Endothelial cell of umbilical vein (primary cell): ENCODE data around the gene NWD2. TPM values are rescaled to one million over a fixed set of nuclear protein-coding genes. Genes with fewer than 3 reads are reported as not detected.

Experiments used
- BruUV-seq: library from RNA; stranded (reverse); fragments of 400-500 nt; replicated peaks from 2 replicates; lab custom pipeline; 2021; lab: Mats Ljungman, UMichigan
- CTCF ChIA-PET: fragments of 300-600, 350-600 bp; sonication (Branson Sonifier 250); formaldehyde crosslinking; loops from one replicate; lab custom pipeline; 2021; ENCODE audit warnings: antibody characterized with exemption, inconsistent platforms; lab: Charles Lee
- POLR2A ChIA-PET: fragments of 300-600, 350-600 bp; sonication (Branson Sonifier 250); formaldehyde crosslinking; loops from one replicate; lab custom pipeline; 2021; ENCODE audit warnings: antibody characterized with exemption, inconsistent platforms; lab: Charles Lee
- DNase-seq: peaks from one replicate; pipeline ENCODE4 v3.0.0-alpha.2; 2011; ENCODE audit warnings: low read depth, low spot score
- FAIRE-seq: peaks from 2 replicates; lab custom pipeline; 2011; peaks lifted over from hg19 to GRCh38; lab: Jason Lieb, UNC
- H2AFZ ChIP-seq: 2 replicates; pipeline ENCODE4 v1.6.0; 2012; ENCODE audit warnings: low read depth, low read length, control low read depth, inconsistent platforms
- H3K27ac ChIP-seq: 2 replicates; pipeline ENCODE4 v1.5.1; 2011; ENCODE audit warnings: low read depth, mild to moderate bottlenecking, control low read depth, low read length, moderate library complexity; ENCODE audit not compliant: insufficient read depth
- H3K27me3 ChIP-seq, 2 experiments: 2 replicates each; pipeline versions ENCODE4 v1.6.0 to v1.6.1; 2011; ENCODE audit warnings: low read length in 2 of 2, mixed read lengths in 1 of 2; ENCODE audit not compliant: control insufficient read depth in 2 of 2, insufficient read depth in 2 of 2
- H3K36me3 ChIP-seq, 2 experiments: 2 replicates in 1 of 2; 3 replicates in 1 of 2; pipeline ENCODE4 v1.5.1; 2011; ENCODE audit warnings: low read length in 2 of 2, mild to moderate bottlenecking in 1 of 2, moderate library complexity in 1 of 2; ENCODE audit not compliant: control insufficient read depth in 2 of 2, insufficient read depth in 2 of 2; ENCODE audit errors: extremely low read depth in 1 of 2
- H3K4me1 ChIP-seq: 3 replicates; pipeline ENCODE4 v1.5.1; 2011; ENCODE audit warnings: mild to moderate bottlenecking, low read length; ENCODE audit not compliant: control insufficient read depth, insufficient read depth; ENCODE audit errors: extremely low read depth
- H3K4me2 ChIP-seq: 2 replicates; pipeline ENCODE4 v1.6.1; 2011; ENCODE audit warnings: low read length, control low read depth, mixed read lengths; ENCODE audit not compliant: insufficient read depth
- H3K4me3 ChIP-seq, 3 experiments: fragments of 200-600 bp in 1 of 3; sonication (generic), shearing (Covaris generic) in 1 of 3; replicated peaks in 1 of 3; 2 replicates each; pipeline ENCODE4 v1.5.1; 2011 to 2016; ENCODE audit warnings: control low read depth in 3 of 3, low read length in 3 of 3, mild to moderate bottlenecking in 2 of 3, inconsistent platforms in 1 of 3, low read depth in 1 of 3, moderate library complexity in 1 of 3; ENCODE audit not compliant: insufficient read depth in 1 of 3
- H3K79me2 ChIP-seq: 2 replicates; pipeline ENCODE4 v1.6.0; 2012; ENCODE audit warnings: low read length, inconsistent platforms; ENCODE audit not compliant: control insufficient read depth, insufficient read depth
- H3K9ac ChIP-seq: replicated peaks from 2 replicates; pipeline ENCODE3; 2011; ENCODE audit warnings: low read length, control low read depth; ENCODE audit not compliant: insufficient read depth; ENCODE audit errors: extremely low read depth
- H3K9me1 ChIP-seq: replicated peaks from 3 replicates; pipeline ENCODE4 v1.6.0; 2011; ENCODE audit warnings: mild to moderate bottlenecking, low read length; ENCODE audit not compliant: control insufficient read depth, insufficient read depth; ENCODE audit errors: extremely low read depth
- H3K9me3 ChIP-seq: replicated peaks from 2 replicates; pipeline ENCODE4 v1.5.1; 2012; ENCODE audit warnings: low read length, inconsistent platforms; ENCODE audit not compliant: control insufficient read depth, insufficient read depth
- H4K20me1 ChIP-seq: replicated peaks from 2 replicates; pipeline ENCODE3; 2011; ENCODE audit warnings: mild to moderate bottlenecking, low read length; ENCODE audit not compliant: control insufficient read depth, insufficient read depth; ENCODE audit errors: extremely low read depth
- CTCF ChIP-seq, 2 donors: IDR thresholded peaks; 1 replicate in 1 of 2; 2 replicates in 1 of 2; pipeline ENCODE4 v1.5.1; 2011; ENCODE audit warnings: low read length in 2 of 2, mild to moderate bottlenecking in 2 of 2, moderate library complexity in 2 of 2, control low read depth in 1 of 2, inconsistent platforms in 1 of 2, low read depth in 1 of 2; ENCODE audit not compliant: insufficient read depth in 1 of 2; ENCODE audit errors: extremely low read depth in 1 of 2
- EZH2 ChIP-seq: IDR thresholded peaks from 2 replicates; pipeline ENCODE4 v1.6.1; 2012; ENCODE audit warnings: borderline replicate concordance, low read depth, mild to moderate bottlenecking, moderate library complexity, low read length, inconsistent platforms; ENCODE audit not compliant: severe bottlenecking
- FOS ChIP-seq: IDR thresholded peaks from 2 replicates; pipeline ENCODE4 v1.6.1; 2011; ENCODE audit warnings: mild to moderate bottlenecking, low read length, moderate library complexity, borderline replicate concordance; ENCODE audit not compliant: insufficient read depth
- GATA2 ChIP-seq: IDR thresholded peaks from 2 replicates; pipeline ENCODE4 v1.7.0; 2011; ENCODE audit warnings: low read depth, mild to moderate bottlenecking, moderate library complexity, mixed read lengths, low read length; ENCODE audit not compliant: insufficient read length, insufficient read depth
- JUN ChIP-seq: IDR thresholded peaks from 2 replicates; pipeline ENCODE4 v1.6.1; 2011; ENCODE audit warnings: borderline replicate concordance, low read depth; ENCODE audit not compliant: insufficient read length, insufficient read depth
- MAX ChIP-seq: IDR thresholded peaks from 2 replicates; pipeline ENCODE4 v1.6.1; 2011; ENCODE audit not compliant: insufficient read depth, insufficient read length
- MYC ChIP-seq: IDR thresholded peaks from one replicate; pipeline ENCODE4 v1.6.1; 2011; ENCODE audit warnings: mild to moderate bottlenecking, low read depth, low read length
- POLR2A ChIP-seq: IDR thresholded peaks from 2 replicates; pipeline ENCODE4 v1.6.1; 2012; ENCODE audit warnings: low read depth, mild to moderate bottlenecking, control low read depth, low read length
- POLR2AphosphoS5 ChIP-seq: IDR thresholded peaks from 2 replicates; pipeline ENCODE4 v1.6.1; 2012; ENCODE audit warnings: low read depth, mild to moderate bottlenecking, control low read depth, low read length, moderate library complexity; ENCODE audit not compliant: insufficient read depth
- dilution Hi-C: fragments of 300-500 bp; cut with MboI; formaldehyde crosslinking; loops from one replicate; pipeline ENCODE4 v1.15.0; 2019; ENCODE audit warnings: low sequenced_read_pairs; ENCODE audit not compliant: extremely low pct_ligation_motif_present
- intact Hi-C: fragments of 100-400 bp; cut with micrococcal nuclease; formaldehyde crosslinking; loops from one replicate; pipeline ENCODE4 v1.10.0; 2022
- polyA plus RNA-seq, 4 experiments: library from polyadenylated mRNA; depleted of rRNA in 3 of 4; stranded (reverse) in 3 of 4; unstranded in 1 of 4; fragments of >200 nt; gene quantifications; 2 replicates each; pipeline versions ENCODE4 v1.2.1 to v1.2.3, GENCODE V29; 2011 to 2012; ENCODE audit warnings: missing spikeins in 1 of 4
- total RNA-seq: library from RNA; stranded (reverse); gene quantifications from 2 replicates; pipeline ENCODE4 v1.2.3, GENCODE V29; 2021

The NWD2 gene
- total and polyA plus RNA-seq, 2 donors (not counting 3 experiments of a cell fraction or from before 2014, with no cell fraction given), result not detected

- Histone ChIP-seq H3K4me2 (no peak overlapping the region), H4K20me1 (no peaks in the 10 kb centered on the region), H2AFZ (no peak overlapping the region), H3K79me2 (no peaks in the 10 kb centered on the region), H3K27ac (no peak overlapping the region), H3K27me3 (peaks cover 3 to 6% of the 10 kb centered on the region in 2 experiments), H3K9me1 (no peaks in the 10 kb centered on the region), H3K9me3 (no peaks in the 10 kb centered on the region), H3K4me3 (no peak overlapping the region), H3K4me1 (no peaks in the 10 kb centered on the region), H3K36me3 (no peaks in the 10 kb centered on the region), H3K9ac (no peak overlapping the region)
- intact Hi-C loops (no loop called here), dilution Hi-C loops (no loop called here)
- CTCF ChIA-PET, result interaction anchor here (1.0 to 1.9 kb wide), 4 partner anchors 8 to 84 kb away, joined by 3 to 5 read pairs (median 4); a partner anchor contains a TSS
- DNase-seq (no peak), FAIRE-seq (no peak)
- POLR2A ChIA-PET, result no interaction called here
- TF ChIP-seq GATA2 (no peak), MAX (no peak), POLR2A (no peak), EZH2 (no peak), JUN (no peak), POLR2AphosphoS5 (no peak), MYC (no peak), FOS (no peak), CTCF (IDR thresholded peaks at IDR 0.05; ENCODE audit: extremely low read depth in 1 of 2, insufficient read depth in 1 of 2, low read depth in 1 of 2, low read length in 2 of 2) (no peak)
- no TSS peak for BruUV-seq
These were observed 220.0 kb downstream of the NWD2 start for GRCh38 chr4:37464373-37465128.
